Coronary artery (tissue), 2 donors: ENCODE data around the gene DRC1.

ENCODE experiments used
- DNase-seq: peaks from one replicate; pipeline ENCODE4 v3.0.0-alpha.2; 2017; ENCODE audit warnings: low spot score
- H3K27ac ChIP-seq, 2 donors: fragments of 200-600 bp; sonication (generic); one replicate each; pipeline ENCODE4 v1.5.1; 2016 to 2019
- H3K4me3 ChIP-seq: fragments of 200-600 bp; sonication (generic); 2 replicates; pipeline ENCODE4 v1.5.1; 2016; ENCODE audit warnings: mild to moderate bottlenecking, moderate library complexity
- TF ChIP-seq, protein P1 (sequence below): fragments of 200-600 bp; sonication (generic); IDR thresholded peaks from one replicate; pipeline ENCODE4 v1.5.1; 2019; ENCODE audit warnings: antibody characterized with exemption

DRC1 gene

DNA sequence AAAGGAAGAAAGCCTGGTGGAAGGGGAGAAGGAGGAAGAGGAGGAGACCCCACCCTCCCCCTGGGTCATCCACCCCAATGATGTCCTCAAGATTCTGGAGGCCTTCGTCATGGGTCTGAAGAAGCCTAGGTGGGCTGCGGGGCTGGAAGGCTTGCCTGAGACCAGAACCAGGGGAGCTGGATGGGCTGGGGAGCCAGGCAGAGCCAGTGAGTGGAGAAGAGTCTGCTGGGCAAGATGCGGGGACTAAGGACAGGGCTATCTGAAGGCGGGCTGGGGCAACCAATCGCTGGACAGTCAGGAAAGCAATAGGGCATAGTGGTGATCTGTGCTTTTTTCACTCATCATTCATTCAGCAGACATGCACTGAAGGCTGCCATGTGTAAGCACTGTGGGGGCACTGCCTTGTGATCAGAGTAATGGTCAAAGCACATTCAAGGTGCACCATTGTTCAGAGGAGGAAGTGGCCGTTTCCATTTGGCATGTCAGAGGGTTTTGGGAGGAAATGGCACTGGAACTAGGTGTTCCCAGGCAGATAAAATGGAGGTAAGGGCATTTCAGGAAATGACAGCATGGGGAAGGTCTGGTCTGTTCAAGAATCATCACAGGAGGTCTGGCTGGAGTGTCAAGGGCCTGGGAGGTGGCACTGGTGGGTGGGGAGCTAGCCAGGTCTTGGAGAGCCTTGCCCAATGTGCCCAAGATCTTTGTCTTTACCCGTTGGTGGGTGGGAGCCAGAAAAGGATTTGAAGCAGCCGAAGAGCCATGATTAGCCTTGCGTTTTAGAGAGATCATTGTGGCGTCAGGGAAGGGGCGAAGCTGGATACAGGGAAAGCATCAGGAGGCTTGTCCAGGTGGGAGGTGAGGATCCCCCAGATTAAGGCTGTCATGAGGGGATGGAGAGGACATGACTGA, 52.0 kb downstream of the DRC1 start:
- DNase-seq = no peak
- TF ChIP-seq, protein P1, sequence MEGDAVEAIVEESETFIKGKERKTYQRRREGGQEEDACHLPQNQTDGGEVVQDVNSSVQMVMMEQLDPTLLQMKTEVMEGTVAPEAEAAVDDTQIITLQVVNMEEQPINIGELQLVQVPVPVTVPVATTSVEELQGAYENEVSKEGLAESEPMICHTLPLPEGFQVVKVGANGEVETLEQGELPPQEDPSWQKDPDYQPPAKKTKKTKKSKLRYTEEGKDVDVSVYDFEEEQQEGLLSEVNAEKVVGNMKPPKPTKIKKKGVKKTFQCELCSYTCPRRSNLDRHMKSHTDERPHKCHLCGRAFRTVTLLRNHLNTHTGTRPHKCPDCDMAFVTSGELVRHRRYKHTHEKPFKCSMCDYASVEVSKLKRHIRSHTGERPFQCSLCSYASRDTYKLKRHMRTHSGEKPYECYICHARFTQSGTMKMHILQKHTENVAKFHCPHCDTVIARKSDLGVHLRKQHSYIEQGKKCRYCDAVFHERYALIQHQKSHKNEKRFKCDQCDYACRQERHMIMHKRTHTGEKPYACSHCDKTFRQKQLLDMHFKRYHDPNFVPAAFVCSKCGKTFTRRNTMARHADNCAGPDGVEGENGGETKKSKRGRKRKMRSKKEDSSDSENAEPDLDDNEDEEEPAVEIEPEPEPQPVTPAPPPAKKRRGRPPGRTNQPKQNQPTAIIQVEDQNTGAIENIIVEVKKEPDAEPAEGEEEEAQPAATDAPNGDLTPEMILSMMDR = no peak
- Histone ChIP-seq H3K27ac (no peak overlapping the region), H3K4me3 (no peak overlapping the region)

- no peak overlapping the region for H3K4me3 ChIP-seq
- TF ChIP-seq, protein P1 = no peak
- no peak for DNase-seq
- H3K27ac ChIP-seq = no peak overlapping the region
Observed at GRCh38 chr2:26454561-26455001, 52.9 kb downstream of the DRC1 start.

- H3K27ac ChIP-seq = no peak overlapping the region
- TF ChIP-seq, protein P1 = no peak
Observed at GRCh38 chr2:26455037-26455669, 53.4 kb downstream of the DRC1 start.

DNA sequence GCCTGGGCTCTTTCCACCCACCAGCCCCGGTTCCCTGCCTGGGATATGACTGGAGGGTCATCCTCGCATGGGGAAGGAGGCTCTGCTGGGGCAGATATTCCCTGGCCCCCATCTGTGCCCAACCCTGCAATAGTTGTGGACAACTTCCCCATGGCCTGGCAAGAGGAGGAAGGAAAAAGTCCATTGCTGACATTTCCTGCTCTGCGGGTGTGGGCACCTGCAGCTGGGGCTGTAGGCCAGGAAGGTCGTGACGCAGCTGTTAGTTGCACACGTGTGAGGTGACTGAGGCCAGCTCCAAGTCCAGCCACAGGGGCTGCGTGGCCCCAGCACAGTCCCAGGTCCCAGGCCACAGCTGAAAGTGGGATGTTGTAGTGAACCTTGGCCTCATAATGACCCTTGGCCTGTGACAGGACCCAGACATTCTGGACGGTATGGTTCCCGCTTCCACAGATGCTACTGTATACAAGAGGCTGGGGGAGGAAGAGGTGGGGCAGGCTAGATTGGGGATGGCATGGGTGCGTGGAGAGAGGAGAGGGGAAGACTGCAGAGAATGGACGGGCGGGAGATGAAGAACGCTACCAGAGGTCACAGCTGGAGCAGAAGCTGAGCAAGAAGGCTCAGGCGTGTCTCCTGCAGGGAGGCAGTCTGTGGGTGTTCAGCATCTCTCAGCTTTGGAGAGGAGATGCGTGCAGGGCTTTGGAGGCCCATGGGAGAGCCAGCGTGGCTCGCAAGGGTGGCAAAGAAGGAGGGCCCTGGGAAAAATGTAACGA, 54.1 kb downstream of the DRC1 start:
- TF ChIP-seq, protein P1 = no peak
- Histone ChIP-seq H3K4me3 (no peak overlapping the region), H3K27ac (peak overlapping the region in 1 of 2 donors; percentile 4)
- peak; percentile 68 for DNase-seq

More at GRCh38 chr2:26455037-26455669, 53.4 kb downstream of the DRC1 start:
- no peak overlapping the region for H3K4me3 ChIP-seq
- peak; percentile 43 for DNase-seq

DNA sequence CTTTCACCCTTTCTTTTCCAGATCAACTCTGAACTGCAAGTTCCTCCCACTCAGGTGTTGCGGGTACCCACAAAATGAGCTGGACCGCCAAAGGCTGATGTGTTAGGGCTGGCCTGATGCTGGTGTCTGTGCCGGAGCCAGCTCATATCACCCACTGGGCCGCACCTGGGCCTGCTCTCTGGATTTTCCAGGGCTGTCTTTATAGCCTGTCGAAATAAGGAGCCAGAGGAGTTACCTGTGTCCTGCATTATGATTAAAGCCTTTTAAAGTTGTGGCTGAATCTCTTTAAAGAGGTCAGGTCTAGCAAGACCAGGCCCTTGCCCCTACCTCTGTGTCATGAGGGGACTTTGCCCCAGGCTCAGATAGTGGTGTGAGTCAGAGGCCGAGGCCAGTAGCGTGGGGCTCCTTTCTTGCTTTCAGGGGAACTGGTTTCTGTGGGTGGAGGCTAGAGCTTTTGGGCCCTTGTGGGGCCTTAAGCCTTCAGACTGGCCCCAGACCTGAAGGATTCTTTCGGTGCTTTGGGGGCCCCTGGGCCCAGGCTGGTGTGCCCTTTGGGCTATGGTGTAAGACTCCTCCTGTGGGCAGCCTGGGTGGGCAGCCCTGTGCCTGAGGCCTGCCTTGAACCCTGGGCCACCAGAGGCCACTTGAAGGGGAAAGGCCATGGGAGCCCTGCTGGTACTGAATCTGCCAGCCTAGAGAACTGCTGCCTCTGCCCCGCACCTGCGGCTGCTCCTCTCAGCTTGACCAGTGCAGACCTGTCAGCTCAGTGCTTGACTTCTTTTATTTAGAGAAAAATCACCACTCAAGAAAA, 54.9 kb downstream of the DRC1 start:
- TF ChIP-seq, protein P1 = no peak
- no peak overlapping the region for H3K4me3 ChIP-seq
- H3K27ac ChIP-seq = no peak overlapping the region
- DNase-seq = peak; percentile 65

- DNase-seq = peak; percentile 69
- Histone ChIP-seq H3K27ac (no peak overlapping the region), H3K4me3 (no peak overlapping the region)
- TF ChIP-seq, protein P1 = no peak
Observed at GRCh38 chr2:26457251-26457666, 55.5 kb downstream of the DRC1 start.
